Muscle layer of duodenum (tissue), 2 donors: ENCODE data around the gene TIE1.
A peak's percentile ranks its signal among the peaks of the same experiment; 100 is the strongest.

Experiments
- H3K27ac ChIP-seq: one replicate; pipeline ENCODE4 v1.7.0; 2013; ENCODE audit warnings: mild to moderate bottlenecking, low read length
- H3K27me3 ChIP-seq: one replicate; pipeline ENCODE4 v1.7.0; 2013; ENCODE audit warnings: low read depth, mild to moderate bottlenecking, control low read depth, low read length
- H3K36me3 ChIP-seq, 2 donors: one replicate each; pipeline ENCODE4 v1.7.0; 2013; ENCODE audit warnings: low read length in 2 of 2, control low read depth in 1 of 2, mild to moderate bottlenecking in 1 of 2; ENCODE audit not compliant: insufficient read depth in 2 of 2, control insufficient read depth in 1 of 2
- H3K4me1 ChIP-seq, 2 donors: one replicate each; pipeline ENCODE4 v1.7.0; 2013; ENCODE audit warnings: low read length in 2 of 2, mild to moderate bottlenecking in 2 of 2, control low read depth in 1 of 2, moderate library complexity in 1 of 2; ENCODE audit not compliant: insufficient read depth in 2 of 2, control insufficient read depth in 1 of 2
- H3K4me3 ChIP-seq, 2 donors: one replicate each; pipeline ENCODE4 v1.7.0; 2013; ENCODE audit warnings: low read length in 2 of 2, low read depth in 1 of 2, mild to moderate bottlenecking in 1 of 2
- H3K9me3 ChIP-seq, 2 donors: one replicate each; pipeline ENCODE4 v1.7.0; 2013; ENCODE audit warnings: low read length in 2 of 2, control low read depth in 1 of 2, mild to moderate bottlenecking in 1 of 2; ENCODE audit not compliant: control insufficient read depth in 1 of 2
- donor health status: healthy.

The TIE1 gene

GRCh38 chr1:43334453-43335205, 33.8 kb downstream of the TIE1 start:
- H3K27me3 ChIP-seq: no peaks in the 10 kb centered on the region
- peaks cover 0 to 10% of the 10 kb centered on the region in 2 donors for H3K4me1 ChIP-seq
- no peak overlapping the region for H3K4me3 ChIP-seq
- no peaks in the 10 kb centered on the region for H3K36me3 ChIP-seq
- no peak overlapping the region for H3K27ac ChIP-seq
- H3K9me3 ChIP-seq: no peaks in the 10 kb centered on the region

- Histone ChIP-seq H3K36me3 (no peaks in the 10 kb centered on the region), H3K9me3 (no peaks in the 10 kb centered on the region), H3K4me1 (no peaks in the 10 kb centered on the region), H3K27ac (no peak within 1 kb of the TSS), H3K27me3 (no peaks in the 10 kb centered on the region), H3K4me3 (no peak within 1 kb of the TSS)
Measured at GRCh38 chr1:43337588-43337987, 36.8 kb downstream of the TIE1 start, which contains the start of gene MPL. Gene MPL, plus strand, starts transcription at chr1:43337818. Its CDS starts 31 bp downstream, at chr1:43337849.

- Histone ChIP-seq H3K27me3 (no peaks in the 10 kb centered on the region), H3K9me3 (no peaks in the 10 kb centered on the region), H3K4me3 (no peak overlapping the region), H3K27ac (no peak overlapping the region), H3K36me3 (no peaks in the 10 kb centered on the region), H3K4me1 (no peaks in the 10 kb centered on the region)
Measured at GRCh38 chr1:43338001-43338400, 37.2 kb downstream of the TIE1 start.

- no peaks in the 10 kb centered on the region for H3K9me3 ChIP-seq
- no peak overlapping the region for H3K27ac ChIP-seq
- H3K36me3 ChIP-seq: no peaks in the 10 kb centered on the region
- H3K27me3 ChIP-seq: no peaks in the 10 kb centered on the region
- H3K4me3 ChIP-seq: no peak overlapping the region
- H3K4me1 ChIP-seq: no peaks in the 10 kb centered on the region
Measured at GRCh38 chr1:43339584-43340232, 38.9 kb downstream of the TIE1 start.

- H3K4me3 ChIP-seq: no peak overlapping the region
- no peaks in the 10 kb centered on the region for H3K36me3 ChIP-seq
- H3K27ac ChIP-seq: no peak overlapping the region
- H3K9me3 ChIP-seq: no peaks in the 10 kb centered on the region
- H3K27me3 ChIP-seq: no peaks in the 10 kb centered on the region
- H3K4me1 ChIP-seq: no peaks in the 10 kb centered on the region
Measured at GRCh38 chr1:43340559-43340958, 39.8 kb downstream of the TIE1 start.

GRCh38 chr1:43344267-43344850, 43.6 kb downstream of the TIE1 start:
- Histone ChIP-seq H3K9me3 (no peaks in the 10 kb centered on the region), H3K36me3 (no peaks in the 10 kb centered on the region), H3K27me3 (no peaks in the 10 kb centered on the region), H3K4me3 (no peak overlapping the region), H3K27ac (no peak overlapping the region), H3K4me1 (peaks cover 0 to 2% of the 10 kb centered on the region in 2 donors)

- H3K9me3 ChIP-seq: no peaks in the 10 kb centered on the region
- peak overlapping the region; percentile 16 for H3K27ac ChIP-seq
- H3K36me3 ChIP-seq: no peaks in the 10 kb centered on the region
- peaks cover 3 to 6% of the 10 kb centered on the region in 2 donors for H3K4me1 ChIP-seq
- H3K27me3 ChIP-seq: no peaks in the 10 kb centered on the region
- no peak overlapping the region for H3K4me3 ChIP-seq
Measured at GRCh38 chr1:43345120-43345519, 44.3 kb downstream of the TIE1 start.

- Histone ChIP-seq H3K9me3 (no peaks in the 10 kb centered on the region), H3K4me1 (peaks cover 6% of the 10 kb centered on the region in 2 donors), H3K4me3 (no peak overlapping the region), H3K27ac (no peak overlapping the region), H3K36me3 (no peaks in the 10 kb centered on the region), H3K27me3 (no peaks in the 10 kb centered on the region)
Measured at GRCh38 chr1:43346636-43347035, 45.9 kb downstream of the TIE1 start.

- no peaks in the 10 kb centered on the region for H3K36me3 ChIP-seq
- H3K27me3 ChIP-seq: no peaks in the 10 kb centered on the region
- H3K9me3 ChIP-seq: no peaks in the 10 kb centered on the region
- H3K4me3 ChIP-seq: peak overlapping the region; percentile 17 to 75
- H3K4me1 ChIP-seq: peaks cover 6% of the 10 kb centered on the region in 2 donors
- H3K27ac ChIP-seq: no peak overlapping the region
Measured at GRCh38 chr1:43348343-43348808, 47.6 kb downstream of the TIE1 start.

- H3K36me3 ChIP-seq: no peaks in the 10 kb centered on the region
- H3K4me3 ChIP-seq: peak overlapping the region; percentile 17 to 75
- H3K27me3 ChIP-seq: no peaks in the 10 kb centered on the region
- H3K4me1 ChIP-seq: peaks cover 6% of the 10 kb centered on the region in 2 donors
- peak overlapping the region; percentile 68 for H3K27ac ChIP-seq
- no peaks in the 10 kb centered on the region for H3K9me3 ChIP-seq
Measured at GRCh38 chr1:43348809-43349593, 48.2 kb downstream of the TIE1 start.
